Brain pericyte (primary cell): ENCODE data around the gene CGN.

ENCODE experiments used
- DNase-seq: peaks from one replicate; pipeline ENCODE4 v3.0.0-alpha.2; 2012; ENCODE audit warnings: low read depth, low spot score

CGN gene

GRCh38 chr1:151524736-151525135, 13.5 kb downstream of the CGN start:
- no peak for DNase-seq

GRCh38 chr1:151526735-151527525, 15.7 kb downstream of the CGN start:
- DNase-seq: no peak

GRCh38 chr1:151529211-151529702, 18.1 kb downstream of the CGN start:
- no peak for DNase-seq

- DNase-seq: no peak
Observed at GRCh38 chr1:151529781-151530180, 18.6 kb downstream of the CGN start.

DNA sequence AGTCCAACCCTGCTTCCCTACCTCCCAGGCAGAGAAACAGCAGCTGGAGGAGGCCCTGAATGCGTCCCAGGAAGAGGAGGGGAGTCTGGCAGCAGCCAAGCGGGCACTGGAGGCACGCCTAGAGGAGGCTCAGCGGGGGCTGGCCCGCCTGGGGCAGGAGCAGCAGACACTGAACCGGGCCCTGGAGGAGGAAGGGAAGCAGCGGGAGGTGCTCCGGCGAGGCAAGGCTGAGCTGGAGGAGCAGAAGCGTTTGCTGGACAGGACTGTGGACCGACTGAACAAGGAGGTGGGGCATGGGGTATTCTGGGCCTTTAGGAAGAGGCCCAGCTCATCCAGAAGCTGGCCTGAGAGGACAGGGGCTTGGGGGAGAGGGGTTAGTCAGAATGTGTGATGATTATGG, 19.3 kb downstream of the CGN start:
- no peak for DNase-seq

GRCh38 chr1:151533870-151534269, 22.7 kb downstream of the CGN start:
- DNase-seq: no peak

DNA sequence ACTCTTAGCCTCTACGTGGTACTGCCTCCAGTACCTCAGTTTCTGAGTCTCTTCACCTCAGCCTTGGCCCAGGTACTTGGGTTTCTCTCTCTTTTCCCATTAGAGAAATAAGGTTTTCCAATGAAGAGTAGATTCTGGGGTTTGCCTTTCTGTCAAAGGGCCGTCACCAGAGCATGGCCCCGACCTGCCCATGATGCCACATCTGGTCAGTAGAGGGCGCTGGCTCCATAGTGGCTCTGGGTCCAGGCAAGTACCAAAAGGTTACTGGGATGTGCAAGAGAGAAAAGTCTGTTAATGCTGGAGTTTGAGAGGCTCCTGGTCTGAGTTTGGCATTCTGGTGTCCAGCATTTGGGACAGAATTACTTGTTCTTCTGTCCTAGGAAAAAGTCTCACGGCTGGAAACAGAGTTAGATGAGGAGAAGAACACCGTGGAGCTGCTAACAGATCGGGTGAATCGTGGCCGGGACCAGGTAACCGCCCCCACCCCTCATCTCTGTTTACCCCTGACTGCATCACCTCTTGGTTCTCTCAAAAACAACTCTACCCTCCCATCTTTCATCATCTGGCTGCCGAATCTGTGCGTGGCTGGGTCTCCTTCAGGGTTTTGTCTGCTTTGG, 23.6 kb downstream of the CGN start:
- no peak for DNase-seq

GRCh38 chr1:151535326-151536271, 24.4 kb downstream of the CGN start:
- no peak for DNase-seq

GRCh38 chr1:151536499-151536898, 25.3 kb downstream of the CGN start:
- no peak for DNase-seq

GRCh38 chr1:151537112-151537511, 25.9 kb downstream of the CGN start:
- DNase-seq: no peak

DNA sequence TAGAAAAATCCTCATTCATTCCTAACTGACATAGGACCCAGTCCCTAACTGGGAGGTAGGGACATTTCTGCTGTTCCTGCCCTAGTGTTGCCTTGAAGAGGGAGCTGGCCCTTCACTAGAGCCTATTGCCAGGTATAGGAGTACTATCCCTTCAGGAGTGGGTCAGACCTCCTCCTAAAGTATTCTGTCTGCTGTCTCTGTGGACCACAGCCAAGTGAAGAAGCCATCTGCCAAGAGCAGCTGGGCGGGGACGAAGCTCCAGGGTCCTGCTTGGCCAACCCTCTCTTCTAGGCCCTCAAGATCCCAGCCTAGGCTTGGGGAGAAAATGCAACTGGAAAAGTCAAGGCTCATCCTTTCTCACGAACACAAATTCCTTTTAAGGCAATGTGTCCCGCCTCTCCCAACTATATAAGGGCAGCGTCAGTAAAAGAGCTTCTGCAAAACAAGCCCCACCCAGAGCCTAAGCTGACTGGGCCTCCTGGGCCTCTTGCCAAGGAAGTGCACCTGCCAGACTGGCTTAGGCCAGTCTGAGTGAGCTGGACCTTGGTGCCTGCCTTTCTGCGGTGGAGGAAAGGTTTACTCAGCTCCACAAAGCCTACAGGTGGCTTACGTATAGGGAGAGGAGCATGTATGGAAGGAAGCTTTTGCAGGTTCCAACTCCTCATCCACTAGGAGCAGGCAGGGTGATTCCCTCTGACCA, 28.3 kb downstream of the CGN start:
- no peak for DNase-seq

DNA sequence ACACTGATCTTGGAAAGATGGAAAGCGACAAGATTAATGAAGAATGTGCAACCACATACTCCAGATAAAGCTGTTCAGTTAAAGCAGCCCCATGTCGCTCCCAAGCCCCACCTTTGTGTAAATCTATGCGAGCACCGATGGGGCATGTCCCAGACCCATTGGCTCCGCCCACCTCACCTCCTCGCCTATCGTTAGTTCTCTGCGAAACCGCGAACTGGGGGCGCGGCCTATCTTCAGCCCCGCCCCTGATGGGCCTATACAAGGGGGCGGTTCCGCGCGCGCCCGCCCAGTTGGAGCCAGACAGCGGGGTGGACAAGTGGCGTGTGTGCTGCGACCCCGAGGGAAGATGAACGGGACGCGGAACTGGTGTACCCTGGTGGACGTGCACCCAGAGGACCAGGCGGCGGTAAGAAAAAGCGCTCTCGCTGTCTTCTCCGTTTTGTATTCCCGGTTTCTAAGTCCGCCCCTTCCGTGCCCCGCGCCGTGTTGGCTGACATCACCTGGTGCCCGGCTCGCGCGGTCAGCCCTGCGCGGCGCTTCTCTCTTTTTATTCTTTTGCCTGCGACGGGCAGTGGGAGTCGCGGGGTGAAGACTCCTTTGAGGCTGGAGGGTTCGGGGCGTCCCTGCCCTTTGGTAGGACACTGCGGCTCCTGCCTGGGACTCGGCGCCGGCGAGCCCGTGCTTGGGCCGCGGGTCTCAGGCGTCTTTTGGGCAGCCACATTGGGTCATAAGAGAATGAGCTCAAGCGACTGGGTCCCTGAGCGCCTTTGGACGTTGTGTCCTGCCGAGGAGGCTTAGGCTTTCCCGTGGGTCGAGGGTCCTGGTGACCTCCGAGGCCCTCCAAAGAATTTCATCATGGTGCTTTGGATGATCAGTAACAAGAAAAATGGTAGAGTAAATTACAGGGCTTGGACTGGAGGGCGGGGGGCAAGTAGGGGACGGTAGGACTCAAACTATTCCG, 29.1 kb downstream of the CGN start, which contains the start of gene TUFT1:
TUFT1 (plus strand) TSS at position 289 of the 961 bp plus-strand sequence; CDS start at position 347, 58 bp downstream.
- DNase-seq: no peak

DNA sequence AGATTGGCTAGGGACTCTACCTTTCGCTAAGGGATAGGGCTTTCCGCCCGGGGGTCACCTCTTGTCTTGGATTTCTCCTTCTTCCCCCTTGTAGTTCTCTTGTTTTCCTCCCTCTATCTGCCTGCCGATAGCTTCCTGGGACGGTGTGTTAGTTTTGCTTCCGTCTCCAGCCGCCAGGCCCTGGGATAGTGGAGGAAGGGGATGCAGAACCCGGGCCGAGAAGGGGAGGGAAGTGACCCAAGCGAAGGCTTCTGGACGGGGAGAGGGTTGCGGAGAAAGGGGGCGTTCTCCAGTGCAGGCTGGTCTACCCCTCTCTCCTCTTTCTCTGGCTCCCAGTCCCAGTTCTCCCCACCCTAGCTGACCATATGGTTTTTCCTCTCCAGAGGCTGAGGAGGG, 29.8 kb downstream of the CGN start:
- no peak for DNase-seq

GRCh38 chr1:151541752-151542151, 30.6 kb downstream of the CGN start:
- no peak for DNase-seq

DNA sequence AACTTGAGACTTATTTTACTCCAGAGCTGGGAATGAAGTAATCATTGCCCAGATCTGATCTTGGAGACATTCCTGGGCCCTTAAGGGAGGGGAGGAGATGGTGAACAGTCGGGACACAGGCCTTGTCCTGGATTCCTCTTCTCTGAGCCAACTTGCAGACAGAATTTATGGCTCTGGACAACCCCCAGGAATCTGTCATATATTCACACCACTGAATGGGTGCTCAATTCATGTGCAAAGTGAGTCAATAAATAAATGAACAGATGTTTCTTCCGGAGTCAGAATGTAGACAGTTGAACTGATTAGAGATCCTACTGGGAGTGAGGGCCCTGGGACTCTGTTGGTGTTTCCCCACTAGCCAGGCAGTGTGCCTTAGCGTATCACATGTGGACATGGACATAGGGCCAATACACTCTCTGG, 31.5 kb downstream of the CGN start:
- DNase-seq: no peak

DNA sequence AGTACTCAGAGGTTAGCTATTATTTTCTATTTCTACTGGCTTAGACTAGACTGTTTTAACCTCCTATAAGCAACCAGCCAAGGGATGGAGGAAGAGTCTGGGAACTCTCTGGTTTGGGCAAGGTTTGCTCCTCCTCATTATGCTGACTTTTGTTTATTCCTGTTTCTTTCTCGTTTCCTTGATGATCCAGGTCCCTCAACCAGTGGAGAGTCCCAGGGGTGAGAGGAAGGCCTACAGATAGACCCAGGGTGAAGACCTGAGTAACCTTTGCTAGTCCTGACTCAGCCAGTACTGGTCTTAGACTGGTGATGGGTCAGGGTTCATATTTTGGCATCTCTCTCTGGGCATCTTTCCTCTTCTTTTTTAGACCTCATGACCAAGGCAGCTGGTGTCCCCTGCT, 34.4 kb downstream of the CGN start:
- DNase-seq: no peak

GRCh38 chr1:151546011-151546925, 35.1 kb downstream of the CGN start:
- DNase-seq: no peak

DNA sequence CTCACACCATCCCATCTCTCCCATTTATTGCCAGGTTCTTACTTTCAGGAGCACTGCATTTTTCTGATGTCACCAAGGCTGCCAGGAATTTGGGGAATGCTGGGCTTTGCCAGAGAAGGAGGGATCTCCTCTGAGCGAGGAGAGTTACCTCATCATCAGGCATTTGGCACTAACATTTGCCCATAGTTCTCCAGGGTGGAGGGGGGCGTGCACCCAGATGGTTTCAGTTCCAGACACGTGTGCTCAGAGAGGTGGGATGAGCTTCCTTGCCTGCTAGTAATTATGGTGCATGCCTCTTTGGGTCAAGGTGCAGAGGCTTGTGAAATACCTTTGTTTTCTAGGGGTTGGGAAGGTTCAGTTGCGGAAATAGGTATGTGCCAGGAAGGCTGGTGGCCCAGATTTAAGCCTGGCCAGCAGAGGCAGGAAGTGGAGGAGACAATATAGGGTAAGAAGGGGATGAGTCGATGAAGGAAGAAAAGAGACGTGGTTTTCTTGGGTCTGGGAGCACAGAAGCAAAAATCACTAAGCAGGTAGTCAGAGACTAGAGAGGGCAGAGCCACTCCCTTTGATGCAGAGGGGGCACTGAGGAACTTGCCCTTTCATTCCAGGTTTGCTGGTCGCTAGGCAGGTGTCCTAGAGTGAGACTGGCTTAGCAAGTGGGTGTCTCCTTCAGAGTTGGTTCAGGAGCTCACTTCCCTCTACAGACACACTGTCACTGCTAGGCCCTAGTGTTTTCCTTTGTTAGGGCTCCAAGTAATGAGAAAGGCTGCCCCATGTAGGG, 36.1 kb downstream of the CGN start:
- no peak for DNase-seq
